GM10248 (cell line): Measurements from ENCODE around the gene AP1M2.
"Not testable (repeated sequence)": the region's sequence is repeated elsewhere in the genome, so short reads cannot be mapped to it uniquely, and the experiment has no call there.

Experiments
- CTCF ChIA-PET: fragments of 300-600 bp; sonication (Branson Sonifier 250); formaldehyde crosslinking; extraction: SDS; loops from one replicate; lab custom pipeline; 2021; ENCODE audit warnings: antibody characterized with exemption; lab: Yijun Ruan, JAX
- POLR2A ChIA-PET: fragments of 350-650 bp; sonication (Branson Sonifier 250); formaldehyde crosslinking; extraction: SDS; loops from one replicate; lab custom pipeline; 2020; ENCODE audit warnings: antibody characterized with exemption; lab: Yijun Ruan, JAX
- DNase-seq: peaks from one replicate; pipeline ENCODE4 v3.0.0; 2012; ENCODE audit errors: extremely low spot score
- TF ChIP-seq, protein P1 (sequence below): IDR thresholded peaks from 2 replicates; pipeline ENCODE4 v1.5.1; 2012; ENCODE audit warnings: mild to moderate bottlenecking, low read depth; ENCODE audit errors: extremely low read depth, missing control alignments, control extremely low read depth

AP1M2 gene

DNA sequence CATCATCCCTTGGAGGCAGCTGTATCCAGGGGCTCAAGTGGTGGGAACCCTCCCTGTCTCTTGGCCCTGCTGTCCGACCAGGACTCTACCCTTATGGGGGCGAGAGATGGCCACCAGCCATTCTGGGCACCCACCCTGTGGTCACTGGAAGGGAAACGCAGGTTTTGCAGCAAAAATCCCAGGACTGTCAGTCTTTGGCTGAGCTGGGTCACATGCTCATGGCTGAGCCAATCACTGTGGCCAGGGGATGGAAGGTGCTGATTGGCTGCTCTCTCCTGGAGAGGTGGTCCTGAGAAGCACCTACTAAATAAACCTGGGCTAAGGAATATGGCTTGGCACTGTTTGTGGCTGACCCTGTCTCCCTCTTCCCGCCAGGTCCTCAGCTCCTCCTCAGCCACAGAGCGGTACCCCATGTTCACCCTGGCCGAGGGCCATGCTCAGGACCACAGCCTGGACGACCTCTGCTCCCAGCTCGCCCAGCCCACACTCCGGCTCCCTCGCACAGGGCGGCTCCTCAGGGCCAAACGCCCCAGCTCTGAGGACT, 34.5 kb downstream of the AP1M2 start:
- POLR2A ChIA-PET: no interaction called here
- CTCF ChIA-PET: interaction anchor here (0.7 to 2.4 kb wide), 13 partner anchors 10 to 148 kb away, joined by 3 to 9 read pairs (median 4); no protein-coding TSS in a partner anchor

DNA sequence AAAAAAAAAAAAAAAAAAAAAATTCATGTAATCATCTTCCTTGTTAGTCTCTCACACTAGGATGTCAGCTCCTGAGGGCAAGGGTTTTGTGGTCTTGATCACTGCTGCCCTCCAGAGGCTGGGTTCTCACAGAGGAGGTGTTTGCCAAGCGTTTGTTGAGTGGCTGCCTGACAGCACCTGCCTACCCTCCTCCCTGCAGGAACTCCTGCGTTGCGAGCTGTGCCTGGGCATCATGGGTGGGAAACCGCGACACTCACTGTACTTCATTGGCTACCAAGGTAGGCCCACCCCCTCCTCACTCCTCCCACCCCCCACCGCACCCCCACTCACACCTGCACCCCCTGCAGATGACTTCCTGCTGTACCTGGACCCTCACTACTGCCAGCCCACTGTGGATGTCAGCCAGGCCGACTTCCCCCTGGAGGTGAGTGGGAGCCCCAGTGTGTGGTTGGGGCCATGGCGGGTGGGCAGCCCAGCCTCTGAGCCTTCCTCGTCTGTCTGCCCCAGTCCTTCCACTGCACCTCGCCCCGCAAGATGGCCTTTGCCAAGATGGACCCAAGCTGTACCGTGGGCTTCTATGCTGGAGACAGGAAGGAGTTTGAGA, 35.3 kb downstream of the AP1M2 start:
- ChIA-PET CTCF (interaction anchor here (1.3 to 1.8 kb wide), 6 partner anchors 9 to 148 kb away, joined by 3 to 7 read pairs (median 4); no protein-coding TSS in a partner anchor), POLR2A (interaction anchor here (0.5 kb wide), 1 partner anchor 154 kb away, joined by 9 read pairs; no protein-coding TSS in a partner anchor)
- TF ChIP-seq, protein P1, sequence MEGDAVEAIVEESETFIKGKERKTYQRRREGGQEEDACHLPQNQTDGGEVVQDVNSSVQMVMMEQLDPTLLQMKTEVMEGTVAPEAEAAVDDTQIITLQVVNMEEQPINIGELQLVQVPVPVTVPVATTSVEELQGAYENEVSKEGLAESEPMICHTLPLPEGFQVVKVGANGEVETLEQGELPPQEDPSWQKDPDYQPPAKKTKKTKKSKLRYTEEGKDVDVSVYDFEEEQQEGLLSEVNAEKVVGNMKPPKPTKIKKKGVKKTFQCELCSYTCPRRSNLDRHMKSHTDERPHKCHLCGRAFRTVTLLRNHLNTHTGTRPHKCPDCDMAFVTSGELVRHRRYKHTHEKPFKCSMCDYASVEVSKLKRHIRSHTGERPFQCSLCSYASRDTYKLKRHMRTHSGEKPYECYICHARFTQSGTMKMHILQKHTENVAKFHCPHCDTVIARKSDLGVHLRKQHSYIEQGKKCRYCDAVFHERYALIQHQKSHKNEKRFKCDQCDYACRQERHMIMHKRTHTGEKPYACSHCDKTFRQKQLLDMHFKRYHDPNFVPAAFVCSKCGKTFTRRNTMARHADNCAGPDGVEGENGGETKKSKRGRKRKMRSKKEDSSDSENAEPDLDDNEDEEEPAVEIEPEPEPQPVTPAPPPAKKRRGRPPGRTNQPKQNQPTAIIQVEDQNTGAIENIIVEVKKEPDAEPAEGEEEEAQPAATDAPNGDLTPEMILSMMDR: no peak
- no peak for DNase-seq

More for the DNA sequence above, 34.5 kb downstream of the AP1M2 start:
- TF ChIP-seq, protein P1: no peak
- DNase-seq: no peak

DNA sequence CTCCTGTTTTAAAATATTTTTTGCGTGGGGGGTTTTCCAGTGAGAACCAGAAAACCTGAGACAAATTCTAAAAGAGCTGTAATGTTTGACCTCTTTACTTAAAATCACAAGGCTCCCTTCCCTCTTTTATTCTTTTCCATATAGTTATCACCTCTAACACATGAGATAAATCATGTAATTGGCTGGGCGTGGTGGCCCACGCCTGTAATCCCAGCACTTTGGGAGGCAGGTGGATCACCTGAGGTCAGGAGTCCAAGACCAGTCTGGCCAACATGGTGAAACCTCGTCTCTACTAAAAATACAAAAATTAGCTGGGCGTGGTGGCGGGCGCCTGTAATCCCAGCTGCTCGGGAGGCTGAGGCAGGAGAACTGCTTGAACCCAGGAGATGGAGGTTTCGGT, 36.1 kb downstream of the AP1M2 start:
- POLR2A ChIA-PET: not testable (repeated sequence)
- CTCF ChIA-PET: interaction anchor here (1.3 kb wide), 2 partner anchors 17 to 21 kb away, joined by 3 read pairs; no protein-coding TSS in a partner anchor

DNA sequence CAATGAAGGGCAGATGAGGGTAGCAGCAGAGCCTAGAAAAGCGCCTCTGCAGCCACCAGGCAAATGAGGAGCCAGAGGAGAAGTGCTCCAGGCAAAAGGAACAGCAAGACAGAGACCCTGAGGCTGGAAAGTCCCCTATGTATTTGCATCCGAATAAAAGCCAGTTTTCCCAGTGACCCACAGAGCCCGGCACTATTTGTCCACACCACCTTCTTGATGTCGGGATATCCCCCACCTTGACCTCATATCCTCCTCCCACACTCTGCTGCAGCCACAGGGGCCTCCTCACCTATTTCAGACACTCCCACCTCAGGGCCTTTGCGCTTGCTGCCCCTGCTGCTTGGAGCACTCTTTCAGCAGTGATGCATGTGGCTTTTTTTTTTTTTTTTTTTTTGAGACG, 36.8 kb downstream of the AP1M2 start:
- ChIA-PET CTCF (interaction anchor here (1.3 kb wide), 1 partner anchor 22 kb away, joined by 3 read pairs; no protein-coding TSS in a partner anchor), POLR2A (no interaction called here)
- TF ChIP-seq, protein P1: no peak
- no peak for DNase-seq

More for the DNA sequence above, 36.1 kb downstream of the AP1M2 start:
- not testable (repeated sequence) for DNase-seq

DNA sequence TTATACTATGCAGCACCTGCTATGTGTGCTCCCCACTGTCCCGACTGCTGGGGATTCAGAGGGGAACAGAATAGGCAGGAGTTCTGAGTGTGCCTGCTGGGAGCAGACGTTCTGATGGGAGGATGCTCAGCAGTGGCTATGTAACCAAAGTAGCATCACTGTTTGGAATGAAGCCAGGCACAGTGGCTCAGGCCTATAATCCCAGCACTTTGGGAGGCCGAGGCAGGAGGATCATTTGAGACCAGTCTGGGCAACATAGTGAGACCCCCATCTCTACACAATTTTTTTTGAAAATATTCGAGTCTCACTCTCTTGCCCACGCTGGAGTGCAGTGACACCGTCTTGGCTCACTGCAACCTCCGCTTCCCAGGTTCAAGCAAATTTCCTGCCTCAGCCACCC, 37.4 kb downstream of the AP1M2 start:
- TF ChIP-seq, protein P1: no peak
- no peak for DNase-seq
- CTCF ChIA-PET: no interaction called here
- POLR2A ChIA-PET: no interaction called here

DNA sequence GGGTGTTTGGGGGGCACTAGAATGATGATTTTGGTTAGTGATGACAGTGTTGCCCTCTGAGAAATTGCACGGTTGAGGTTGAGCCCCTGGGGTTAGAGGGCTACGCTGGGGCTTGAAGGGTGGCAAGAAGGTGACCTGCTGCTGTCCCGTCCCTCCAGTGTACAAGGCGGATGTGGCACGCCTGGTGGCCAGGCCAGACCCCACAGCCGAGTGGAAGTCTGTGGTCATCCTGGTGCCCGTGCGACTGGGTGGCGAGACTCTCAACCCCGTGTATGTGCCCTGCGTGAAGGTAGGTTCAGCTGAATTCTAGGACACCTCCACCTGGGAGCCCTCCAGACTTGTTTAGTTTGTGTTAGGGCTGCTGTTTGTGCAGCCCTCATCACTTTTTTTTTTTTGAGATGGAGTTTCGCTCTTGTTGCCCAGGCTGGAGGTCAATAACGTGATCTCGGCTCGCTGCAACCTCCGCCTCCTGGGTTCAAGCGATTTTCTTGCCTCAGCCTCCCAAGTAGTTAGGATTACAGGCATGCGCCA, 38.3 kb downstream of the AP1M2 start:
- DNase-seq: no peak
- POLR2A ChIA-PET: no interaction called here
- CTCF ChIA-PET: interaction anchor here (1.1 kb wide), 1 partner anchor 24 kb away, joined by 3 read pairs; no protein-coding TSS in a partner anchor
- TF ChIP-seq, protein P1: no peak

DNA sequence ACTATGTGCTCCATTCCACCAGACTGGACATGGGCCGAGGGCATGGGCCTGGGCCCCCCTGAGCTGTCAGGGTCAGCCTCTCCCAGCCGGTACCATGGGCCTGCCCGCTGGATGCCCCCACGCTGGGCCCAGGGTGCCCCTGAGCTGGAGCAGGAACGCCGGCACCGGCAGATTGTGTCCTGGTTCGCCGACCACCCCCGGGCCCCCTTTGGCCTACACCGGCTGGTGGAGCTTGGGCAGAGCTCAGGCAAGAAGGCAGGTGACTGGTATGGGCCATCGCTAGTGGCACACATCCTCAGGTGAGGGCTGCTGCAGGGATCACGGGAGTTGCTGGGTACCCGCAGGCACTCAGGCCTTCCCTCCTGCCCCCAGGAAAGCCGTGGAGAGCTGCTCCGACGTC, 40.3 kb downstream of the AP1M2 start:
- TF ChIP-seq, protein P1: no peak
- CTCF ChIA-PET: interaction anchor here (0.8 to 1.7 kb wide), 3 partner anchors 15 to 34 kb away, joined by 3 to 7 read pairs (median 4); partner anchors contain the start of gene CDKN2D
- POLR2A ChIA-PET: no interaction called here
- DNase-seq: no peak
